ENCODE results near the gene FAM171A1. TPM values are rescaled to one million over a fixed set of nuclear protein-coding genes. Genes with fewer than 3 reads are reported as not detected.
A peak's percentile ranks its signal among the peaks of the same experiment; 100 is the strongest.
"Not testable (repeated sequence)": the region's sequence is repeated elsewhere in the genome, so short reads cannot be mapped to it uniquely, and the experiment has no call there.

The FAM171A1 gene
- total and polyA plus RNA-seq, 8 donors = 12.4 to 34.1 (median 21.4) TPM

DNA sequence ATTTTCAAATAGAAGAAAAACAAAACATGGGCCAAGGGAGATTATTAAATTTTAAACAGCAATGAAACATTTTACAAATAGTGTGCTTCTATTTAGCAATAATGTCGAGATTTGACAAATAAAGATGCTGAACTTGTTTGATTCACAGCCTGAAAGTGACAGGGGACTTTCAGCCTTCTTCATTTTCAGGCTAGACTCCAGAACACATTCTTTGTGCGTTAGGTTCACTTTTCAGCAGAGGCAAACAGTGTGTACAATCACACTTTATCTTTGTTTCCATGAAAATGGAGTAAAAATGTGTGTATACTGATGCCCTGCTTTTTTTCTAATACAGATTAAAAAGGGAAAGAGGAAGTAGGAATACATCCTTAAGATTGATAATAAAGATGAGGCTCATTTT lies 35.6 kb downstream of the FAM171A1 start:
- Histone ChIP-seq H3K36me3 (no peaks in the 10 kb centered on the region), H3K9me3 (no peaks in the 10 kb centered on the region), H3K4me1 (peaks cover 0 to 18% (median 16%) of the 10 kb centered on the region in 3 donors), H3K4me3 (no peak overlapping the region), H3K27ac (peak overlapping the region in 3 of 4 donors; percentile 2 to 56 (median 48)), H3K27me3 (no peaks in the 10 kb centered on the region)
- DNase-seq = no peak
- intact Hi-C loops (cut with DNase I) = no loop called here
- peak; percentile 38 to 74 (median 59) for ATAC-seq
- TF ChIP-seq, protein P1, sequence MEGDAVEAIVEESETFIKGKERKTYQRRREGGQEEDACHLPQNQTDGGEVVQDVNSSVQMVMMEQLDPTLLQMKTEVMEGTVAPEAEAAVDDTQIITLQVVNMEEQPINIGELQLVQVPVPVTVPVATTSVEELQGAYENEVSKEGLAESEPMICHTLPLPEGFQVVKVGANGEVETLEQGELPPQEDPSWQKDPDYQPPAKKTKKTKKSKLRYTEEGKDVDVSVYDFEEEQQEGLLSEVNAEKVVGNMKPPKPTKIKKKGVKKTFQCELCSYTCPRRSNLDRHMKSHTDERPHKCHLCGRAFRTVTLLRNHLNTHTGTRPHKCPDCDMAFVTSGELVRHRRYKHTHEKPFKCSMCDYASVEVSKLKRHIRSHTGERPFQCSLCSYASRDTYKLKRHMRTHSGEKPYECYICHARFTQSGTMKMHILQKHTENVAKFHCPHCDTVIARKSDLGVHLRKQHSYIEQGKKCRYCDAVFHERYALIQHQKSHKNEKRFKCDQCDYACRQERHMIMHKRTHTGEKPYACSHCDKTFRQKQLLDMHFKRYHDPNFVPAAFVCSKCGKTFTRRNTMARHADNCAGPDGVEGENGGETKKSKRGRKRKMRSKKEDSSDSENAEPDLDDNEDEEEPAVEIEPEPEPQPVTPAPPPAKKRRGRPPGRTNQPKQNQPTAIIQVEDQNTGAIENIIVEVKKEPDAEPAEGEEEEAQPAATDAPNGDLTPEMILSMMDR (IDR thresholded peaks at IDR 0.05) = no peak
- 9 to 13% methylated on average over 2 of the region's 2 CpGs for WGBS, 2 donors
- no peak for FAIRE-seq

DNA sequence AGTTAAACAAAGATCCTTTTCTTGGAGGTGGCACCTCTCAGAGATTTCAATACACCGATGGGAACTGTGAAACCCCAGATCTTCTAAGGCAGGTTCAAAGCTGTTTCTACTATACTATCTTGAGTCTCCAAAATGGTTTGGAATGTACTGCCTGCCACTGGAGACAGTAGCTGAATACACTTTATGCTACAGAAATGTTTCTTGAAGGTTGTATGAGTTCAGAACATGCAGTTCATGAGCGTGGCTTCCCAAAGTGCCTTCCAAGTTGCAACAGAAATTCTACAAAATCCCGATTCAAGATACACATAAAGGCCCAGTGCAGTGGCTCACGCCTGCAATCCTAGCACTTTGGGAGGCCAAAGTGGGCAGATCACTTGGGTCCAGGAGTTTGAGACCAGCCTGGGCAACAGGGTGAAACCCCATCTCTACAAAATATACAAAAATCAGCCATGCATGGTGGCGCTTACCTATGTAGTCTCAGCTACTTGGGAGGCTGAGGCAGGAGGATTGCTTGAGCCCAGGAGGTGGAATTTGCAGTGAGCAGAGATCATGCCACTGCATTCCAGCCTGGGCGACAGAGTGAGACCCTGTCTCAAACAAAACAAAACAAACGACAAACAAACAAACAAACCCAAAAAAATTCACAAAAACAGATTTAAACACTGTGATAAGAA lies 36.3 kb downstream of the FAM171A1 start:
- DNase-seq = no peak
- intact Hi-C loops (cut with DNase I) = no loop called here
- H3K4me1 ChIP-seq = peaks cover 0 to 18% (median 16%) of the 10 kb centered on the region in 3 donors
- FAIRE-seq = no peak
- H3K27ac ChIP-seq = peak overlapping the region in 3 of 4 donors; percentile 48 to 56 (median 50)
- peak in 3 of 4 donors; percentile 4 to 13 (median 8) for ATAC-seq
- H3K36me3 ChIP-seq = no peaks in the 10 kb centered on the region
- no peaks in the 10 kb centered on the region for H3K27me3 ChIP-seq
- H3K4me3 ChIP-seq = no peak overlapping the region
- TF ChIP-seq, protein P1 (IDR thresholded peaks at IDR 0.05) = no peak
- H3K9me3 ChIP-seq = no peaks in the 10 kb centered on the region
- WGBS, 2 donors = 62 to 71% methylated on average over 7 of the region's 7 CpGs

DNA sequence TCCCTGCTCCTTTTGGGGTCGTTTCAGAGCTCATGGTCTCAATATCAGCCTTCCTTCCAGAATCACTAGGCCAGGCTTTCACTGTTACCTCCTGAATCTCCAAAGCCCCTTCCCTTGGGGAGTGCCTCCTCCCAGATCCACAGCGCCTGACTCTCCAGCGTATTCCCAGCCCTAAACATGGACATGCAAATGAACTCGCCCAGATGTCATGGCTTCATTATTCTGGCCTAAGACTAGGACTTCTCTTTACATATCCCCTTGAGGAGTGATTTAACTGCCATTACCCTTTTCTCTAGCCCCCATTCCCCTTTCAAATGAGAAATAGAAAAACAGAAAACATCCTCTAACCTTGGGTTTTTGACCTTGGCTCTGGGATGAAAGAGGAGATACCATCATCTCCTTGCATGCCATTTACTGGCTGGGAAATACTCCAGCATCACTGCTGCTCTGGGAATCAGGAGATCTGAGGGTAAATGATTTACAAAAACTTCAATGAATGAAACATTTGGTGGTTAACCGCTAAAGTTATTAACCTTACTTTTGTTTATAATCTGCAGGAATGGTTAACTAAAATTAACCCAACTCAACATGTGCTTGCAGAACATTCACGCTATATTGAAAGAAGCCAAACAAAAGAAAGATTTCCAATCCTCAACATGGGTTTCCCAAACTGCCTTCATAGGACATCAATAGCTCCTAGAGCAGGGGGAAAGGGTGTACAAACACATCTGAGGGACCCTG lies 37.0 kb downstream of the FAM171A1 start:
- no peak for FAIRE-seq

DNA sequence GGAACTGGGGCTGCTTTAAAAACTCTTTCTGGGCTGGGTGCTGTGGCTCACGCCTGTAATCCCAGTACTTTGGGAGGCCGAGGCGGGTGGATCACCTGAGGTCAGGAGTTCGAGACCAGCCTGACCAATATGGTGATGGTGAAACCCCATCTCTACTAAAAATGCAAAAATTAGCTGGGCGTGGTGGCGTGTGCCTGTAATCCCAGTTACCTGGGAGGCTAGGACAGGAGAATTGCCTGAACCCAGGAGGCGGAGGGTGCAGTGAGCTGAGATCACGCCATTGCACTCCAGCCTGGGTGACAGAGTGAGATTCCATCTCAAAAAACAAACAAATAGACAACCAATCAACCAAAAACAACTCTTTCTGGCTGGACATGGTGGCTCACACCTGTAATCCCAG lies 37.9 kb downstream of the FAM171A1 start:
- ATAC-seq = not testable (repeated sequence)

More for the DNA sequence above, 37.0 kb downstream of the FAM171A1 start:
- intact Hi-C loops (cut with DNase I) = no loop called here
- H3K9me3 ChIP-seq = no peaks in the 10 kb centered on the region
- peak; percentile 63 to 80 (median 76) for ATAC-seq
- H3K4me3 ChIP-seq = no peak overlapping the region
- TF ChIP-seq, protein P1 (IDR thresholded peaks at IDR 0.05) = no peak
- DNase-seq = no peak
- H3K27ac ChIP-seq = peak overlapping the region in 3 of 4 donors; percentile 50 to 59 (median 58)
- H3K4me1 ChIP-seq = peaks cover 0 to 18% (median 16%) of the 10 kb centered on the region in 3 donors
- H3K36me3 ChIP-seq = no peaks in the 10 kb centered on the region
- WGBS, 2 donors = 55 to 57% methylated on average over 6 of the region's 6 CpGs
- H3K27me3 ChIP-seq = no peaks in the 10 kb centered on the region

DNA sequence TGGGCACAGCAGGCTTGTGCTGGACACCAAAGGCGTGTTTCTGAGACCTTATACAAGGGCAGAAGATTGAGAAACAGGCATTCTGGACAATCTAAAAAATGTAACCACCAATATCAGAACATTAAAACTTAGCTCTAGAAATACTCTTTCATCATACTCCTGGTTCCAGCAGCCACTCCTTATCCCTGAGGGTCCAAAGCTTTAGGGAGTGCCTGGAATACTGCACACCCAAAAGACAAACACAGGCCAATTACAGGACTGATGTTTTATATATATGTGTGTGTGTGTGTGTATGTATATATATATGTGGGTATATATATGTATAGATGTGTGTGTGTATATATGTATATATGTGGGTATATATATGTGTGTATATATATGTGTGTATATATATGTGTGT lies 39.6 kb downstream of the FAM171A1 start:
- H3K4me1 ChIP-seq = peaks cover 0 to 18% (median 16%) of the 10 kb centered on the region in 3 donors
- no peaks in the 10 kb centered on the region for H3K9me3 ChIP-seq
- ATAC-seq = no peak

More for the DNA sequence above, 37.9 kb downstream of the FAM171A1 start:
- peaks cover 0 to 18% (median 16%) of the 10 kb centered on the region in 3 donors for H3K4me1 ChIP-seq
- H3K4me3 ChIP-seq; FAIRE-seq; intact Hi-C loops (cut with DNase I); H3K9me3 ChIP-seq; H3K27me3 ChIP-seq; H3K36me3 ChIP-seq; DNase-seq: not testable (repeated sequence)
- H3K27ac ChIP-seq = peak overlapping the region in 2 of 4 donors; percentile 58 to 59
- WGBS, 2 donors = 95 to 97% methylated on average over 8 of the region's 8 CpGs

More for the DNA sequence above, 39.6 kb downstream of the FAM171A1 start:
- Histone ChIP-seq H3K27me3 (no peaks in the 10 kb centered on the region), H3K27ac (no peak overlapping the region), H3K4me3 (no peak overlapping the region), H3K36me3 (no peaks in the 10 kb centered on the region)
- intact Hi-C loops (cut with DNase I) = no loop called here
- DNase-seq = no peak
- FAIRE-seq = no peak
- 90 to 93% methylated on average over 1 of the region's 1 CpG for WGBS, 2 donors
- TF ChIP-seq, protein P1 (IDR thresholded peaks at IDR 0.05) = no peak

Data from pancreas (tissue), 10 donors.